Fibroblast of pulmonary artery (primary cell): Measurements from ENCODE around the gene STAMBPL1.

Source experiments
- DNase-seq: peaks from one replicate; pipeline ENCODE4 v3.0.0-alpha.2; 2010; ENCODE audit warnings: low read depth
- H3K4me3 ChIP-seq: replicated peaks from 2 replicates; pipeline ENCODE4 v1.5.1; 2011; ENCODE audit warnings: low read depth, mild to moderate bottlenecking, control low read depth, low read length, moderate library complexity
- TF ChIP-seq, protein P1 (sequence below): IDR thresholded peaks from 2 replicates; pipeline ENCODE4 v1.5.1; 2011; ENCODE audit warnings: mild to moderate bottlenecking, control low read depth, low read length, inconsistent platforms; ENCODE audit errors: missing control alignments

STAMBPL1 gene

DNA sequence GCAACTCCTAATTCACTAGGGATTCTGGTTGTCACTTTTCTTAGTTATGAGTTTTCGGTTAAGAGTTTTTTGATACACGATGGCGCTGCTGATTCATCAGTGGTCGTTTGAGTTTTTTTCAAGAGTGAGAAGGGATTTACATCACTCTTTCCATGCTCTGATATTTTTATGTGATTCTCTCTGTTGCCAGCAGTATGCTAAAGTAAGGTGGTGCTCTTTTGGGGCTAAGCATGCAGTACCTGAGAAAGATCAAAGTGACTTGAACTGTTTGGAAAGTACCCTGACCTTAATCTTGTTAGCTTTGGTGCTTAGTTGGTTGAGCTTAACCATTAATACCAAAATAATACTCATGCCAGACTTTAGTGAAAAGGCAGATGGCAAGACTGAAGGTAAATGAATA is 28.1 kb downstream of the STAMBPL1 start:
- H3K4me3 ChIP-seq, result no peak overlapping the region
- no peak for DNase-seq
- TF ChIP-seq, protein P1, sequence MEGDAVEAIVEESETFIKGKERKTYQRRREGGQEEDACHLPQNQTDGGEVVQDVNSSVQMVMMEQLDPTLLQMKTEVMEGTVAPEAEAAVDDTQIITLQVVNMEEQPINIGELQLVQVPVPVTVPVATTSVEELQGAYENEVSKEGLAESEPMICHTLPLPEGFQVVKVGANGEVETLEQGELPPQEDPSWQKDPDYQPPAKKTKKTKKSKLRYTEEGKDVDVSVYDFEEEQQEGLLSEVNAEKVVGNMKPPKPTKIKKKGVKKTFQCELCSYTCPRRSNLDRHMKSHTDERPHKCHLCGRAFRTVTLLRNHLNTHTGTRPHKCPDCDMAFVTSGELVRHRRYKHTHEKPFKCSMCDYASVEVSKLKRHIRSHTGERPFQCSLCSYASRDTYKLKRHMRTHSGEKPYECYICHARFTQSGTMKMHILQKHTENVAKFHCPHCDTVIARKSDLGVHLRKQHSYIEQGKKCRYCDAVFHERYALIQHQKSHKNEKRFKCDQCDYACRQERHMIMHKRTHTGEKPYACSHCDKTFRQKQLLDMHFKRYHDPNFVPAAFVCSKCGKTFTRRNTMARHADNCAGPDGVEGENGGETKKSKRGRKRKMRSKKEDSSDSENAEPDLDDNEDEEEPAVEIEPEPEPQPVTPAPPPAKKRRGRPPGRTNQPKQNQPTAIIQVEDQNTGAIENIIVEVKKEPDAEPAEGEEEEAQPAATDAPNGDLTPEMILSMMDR, result no peak

DNA sequence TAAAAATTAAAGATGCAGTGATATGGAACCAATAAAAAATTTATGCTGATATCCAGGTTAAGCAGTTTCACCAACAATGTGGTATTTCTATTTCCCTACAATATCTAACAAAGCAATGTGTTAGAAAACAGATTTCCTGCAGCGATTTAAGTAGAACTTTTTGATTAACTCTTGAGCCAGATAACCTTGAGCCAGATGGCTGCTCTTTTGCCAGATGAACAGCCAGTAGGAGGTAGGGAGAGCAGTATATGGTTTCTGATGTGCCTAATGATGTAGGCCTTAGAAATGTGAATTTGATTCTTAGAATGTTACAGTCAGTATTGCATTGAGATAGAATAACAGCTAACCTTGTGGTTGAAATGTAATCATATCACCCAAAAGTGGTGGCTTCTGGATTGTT is 31.1 kb downstream of the STAMBPL1 start:
- DNase-seq, result no peak
- TF ChIP-seq, protein P1, result no peak
- H3K4me3 ChIP-seq, result no peak overlapping the region

DNA sequence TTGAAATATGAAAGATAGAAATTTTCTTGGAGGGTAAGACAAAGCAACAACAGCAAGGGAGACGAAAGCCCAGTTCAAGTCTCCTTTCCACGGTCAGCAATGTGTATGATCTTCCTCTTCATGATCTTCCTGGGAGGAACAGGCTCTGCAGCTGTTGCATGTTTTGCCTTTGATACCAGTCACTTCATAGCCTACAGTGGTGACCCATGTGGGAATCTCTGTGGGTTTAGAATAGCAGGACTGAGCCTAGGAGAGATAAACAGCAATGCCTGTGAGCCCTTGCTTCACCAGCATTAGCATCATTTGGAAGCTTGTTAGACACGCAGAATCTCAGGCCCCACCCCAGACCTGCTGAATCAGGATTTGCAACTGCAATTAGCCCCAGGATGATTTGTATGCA is 31.8 kb downstream of the STAMBPL1 start:
- no peak for DNase-seq
- TF ChIP-seq, protein P1, result no peak
- H3K4me3 ChIP-seq, result no peak overlapping the region

DNA sequence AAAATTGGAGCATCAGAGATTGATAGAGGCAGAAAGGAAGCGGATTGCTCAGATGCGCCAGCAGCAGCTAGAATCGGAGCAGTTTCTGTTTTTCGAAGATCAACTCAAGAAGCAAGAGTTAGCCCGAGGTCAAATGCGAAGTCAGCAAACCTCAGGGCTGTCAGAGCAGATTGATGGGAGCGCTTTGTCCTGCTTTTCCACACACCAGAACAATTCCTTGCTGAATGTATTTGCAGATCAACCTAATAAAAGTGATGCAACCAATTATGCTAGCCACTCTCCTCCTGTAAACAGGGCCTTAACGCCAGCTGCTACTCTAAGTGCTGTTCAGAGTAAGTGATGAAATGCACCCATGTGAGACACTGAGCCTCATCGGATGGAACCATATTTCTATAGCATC is 33.1 kb downstream of the STAMBPL1 start:
- no peak for DNase-seq
- TF ChIP-seq, protein P1, result no peak
- H3K4me3 ChIP-seq, result no peak overlapping the region

DNA sequence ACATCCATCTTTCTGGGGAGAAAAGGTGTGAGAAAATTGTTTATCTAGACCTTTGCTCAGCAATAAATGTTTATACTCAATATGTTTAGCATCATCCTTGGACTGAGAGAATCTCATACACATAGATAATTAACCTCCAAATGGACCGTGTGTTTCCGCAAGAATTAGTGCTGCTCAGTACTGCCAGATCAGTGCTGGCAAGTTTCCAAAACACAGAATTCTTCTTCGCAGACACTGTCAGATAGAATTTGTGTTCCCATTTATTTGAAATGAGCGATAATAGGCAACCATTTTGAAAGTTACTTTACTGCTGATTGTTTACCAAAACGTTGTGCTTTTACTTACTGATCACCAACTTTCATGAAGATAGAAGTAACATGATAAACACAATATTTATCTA is 33.7 kb downstream of the STAMBPL1 start:
- TF ChIP-seq, protein P1, result no peak
- no peak overlapping the region for H3K4me3 ChIP-seq
- DNase-seq, result no peak

DNA sequence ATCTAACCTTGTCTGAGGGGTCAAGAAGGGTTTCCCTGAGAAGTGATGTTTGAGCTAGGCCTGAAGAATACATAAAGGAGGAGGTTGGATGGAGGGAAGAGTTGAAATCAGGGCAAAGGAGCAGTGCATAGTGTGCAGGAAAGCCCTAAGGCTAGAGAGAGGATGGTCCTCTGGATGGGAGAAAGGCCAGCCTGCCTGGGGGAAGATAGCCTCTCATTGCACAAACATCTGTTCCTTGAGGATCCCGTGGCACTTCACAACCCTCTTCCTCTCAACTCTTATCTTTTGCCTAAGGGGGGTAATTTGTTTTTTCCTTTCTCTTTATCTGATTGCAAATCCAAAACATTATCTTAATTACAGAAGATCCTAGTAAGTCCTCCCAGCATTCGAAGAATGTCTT is 35.7 kb downstream of the STAMBPL1 start:
- TF ChIP-seq, protein P1, result no peak
- H3K4me3 ChIP-seq, result no peak overlapping the region
- DNase-seq, result no peak

DNA sequence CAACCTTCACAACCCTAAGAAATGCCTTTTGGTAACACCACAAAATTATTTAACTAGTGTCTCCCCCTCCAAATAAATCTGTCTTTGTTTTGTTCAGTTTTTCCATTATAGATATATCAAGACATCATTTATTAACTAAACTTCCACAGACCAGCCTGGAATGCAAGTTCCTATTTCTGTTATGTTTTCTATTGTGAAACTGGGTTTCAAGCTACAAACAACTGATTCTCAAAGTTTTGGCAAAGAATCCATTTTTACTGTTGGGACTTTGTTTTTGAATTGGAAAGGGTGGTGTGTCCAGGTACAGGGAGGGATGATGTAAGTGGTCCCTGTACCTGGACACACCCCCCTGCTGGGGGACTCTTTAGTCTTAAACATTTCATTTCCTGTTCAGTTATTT is 36.2 kb downstream of the STAMBPL1 start:
- TF ChIP-seq, protein P1, result no peak
- DNase-seq, result no peak
- no peak overlapping the region for H3K4me3 ChIP-seq
